Stimulated activated CD8-positive, alpha-beta memory T cell treated with anti-CD3 and anti-CD28 coated beads, Interleukin-15, amount 100 ng/mL, for 24 hours (primary cell): ENCODE data around the gene FBXO24.
A peak's percentile ranks its signal among the peaks of the same experiment; 100 is the strongest.
"Not testable (repeated sequence)": the region's sequence is repeated elsewhere in the genome, so short reads cannot be mapped to it uniquely, and the experiment has no call there.

Experiments
- DNase-seq: peaks from one replicate; pipeline ENCODE4 v3.0.0-alpha.2; 2020; ENCODE audit warnings: low read depth

Gene FBXO24

GRCh38 chr7:100586266-100587025, at the start of gene FBXO24:
TSS of gene FBXO24 (plus strand) at chr7:100586328. CDS start at chr7:100586626, 298 bp downstream.
- peak; percentile 91 for DNase-seq

- DNase-seq: not testable (repeated sequence)
Measured at GRCh38 chr7:100536695-100537094, 49.4 kb upstream of the FBXO24 start.

GRCh38 chr7:100538348-100538653, 47.8 kb upstream of the FBXO24 start:
- DNase-seq: no peak

- peak; percentile 96 for DNase-seq
Measured at GRCh38 chr7:100538654-100539435, 47.3 kb upstream of the FBXO24 start, which contains the start of gene AGFG2. TSS of gene AGFG2 (plus strand) at chr7:100539203. CDS start at chr7:100539347, 144 bp downstream.

DNA sequence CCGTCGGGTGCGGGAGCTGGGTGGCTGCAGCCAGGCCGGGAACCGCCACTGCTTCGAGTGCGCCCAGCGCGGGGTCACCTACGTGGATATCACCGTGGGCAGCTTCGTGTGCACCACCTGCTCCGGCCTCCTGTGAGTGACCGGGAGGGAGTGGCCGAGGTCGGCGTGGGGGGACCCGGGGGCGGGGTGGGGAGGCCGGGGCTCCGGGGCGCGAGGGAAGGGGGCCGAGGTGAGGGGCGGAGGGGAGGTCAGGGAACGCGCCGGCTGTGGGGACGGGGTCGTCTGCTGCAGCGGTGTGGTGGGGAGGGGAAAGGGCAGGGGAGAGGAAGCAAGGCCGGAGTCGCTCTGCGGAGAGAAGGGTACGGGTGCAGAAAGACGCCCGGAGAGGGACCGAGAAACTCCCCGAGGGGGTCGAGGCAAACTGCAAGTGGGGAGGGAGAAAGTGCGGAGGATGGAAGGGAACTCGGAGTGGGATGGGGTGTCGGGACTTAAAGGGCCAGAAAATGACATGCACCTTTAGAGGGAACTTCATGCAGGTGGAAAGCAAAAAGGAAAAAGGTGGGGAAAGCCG, 46.6 kb upstream of the FBXO24 start:
- no peak for DNase-seq

GRCh38 chr7:100540073-100540723, 45.9 kb upstream of the FBXO24 start:
- DNase-seq: no peak

DNA sequence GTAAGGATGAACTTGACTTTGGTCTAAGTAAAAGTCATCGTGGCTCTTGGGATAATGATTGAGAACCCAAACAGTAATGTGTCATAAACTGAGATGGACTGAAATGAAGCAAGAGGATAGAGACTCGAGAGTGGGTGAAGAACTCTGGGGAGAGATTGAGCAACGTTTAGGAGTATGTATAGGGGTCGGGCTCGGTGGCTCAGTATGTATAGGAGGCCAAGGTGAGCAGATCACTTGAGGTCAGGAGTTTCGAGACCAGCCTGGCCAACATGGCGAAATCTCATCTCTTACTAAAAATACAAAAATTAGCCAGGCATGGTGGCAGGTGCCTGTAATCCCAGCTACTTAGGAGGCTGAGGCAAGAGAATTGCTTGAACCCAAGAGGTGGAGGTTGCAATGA, 44.8 kb upstream of the FBXO24 start:
- DNase-seq: not testable (repeated sequence)

DNA sequence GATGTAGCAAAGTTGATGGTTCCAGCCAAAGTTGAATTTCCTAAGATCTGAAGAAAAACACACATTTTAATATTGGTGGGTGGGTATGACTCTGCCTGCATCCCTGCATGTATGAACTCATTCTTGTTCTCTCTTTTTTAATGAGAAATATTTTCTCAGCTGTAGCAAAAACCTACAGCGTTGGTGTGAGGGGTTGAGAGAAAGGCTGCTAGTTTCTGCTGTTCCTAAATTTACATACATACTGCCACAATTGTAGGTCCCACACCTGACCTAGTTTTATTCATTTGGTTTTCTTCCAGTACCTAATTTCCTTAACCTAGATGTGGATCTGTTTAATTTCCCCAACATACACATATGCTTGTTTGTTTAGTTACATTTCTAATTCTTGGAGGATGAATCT, 42.5 kb upstream of the FBXO24 start:
- DNase-seq: no peak

GRCh38 chr7:100544386-100544785, 41.7 kb upstream of the FBXO24 start:
- no peak for DNase-seq

- DNase-seq: no peak
Measured at GRCh38 chr7:100544967-100545359, 41.2 kb upstream of the FBXO24 start.

DNA sequence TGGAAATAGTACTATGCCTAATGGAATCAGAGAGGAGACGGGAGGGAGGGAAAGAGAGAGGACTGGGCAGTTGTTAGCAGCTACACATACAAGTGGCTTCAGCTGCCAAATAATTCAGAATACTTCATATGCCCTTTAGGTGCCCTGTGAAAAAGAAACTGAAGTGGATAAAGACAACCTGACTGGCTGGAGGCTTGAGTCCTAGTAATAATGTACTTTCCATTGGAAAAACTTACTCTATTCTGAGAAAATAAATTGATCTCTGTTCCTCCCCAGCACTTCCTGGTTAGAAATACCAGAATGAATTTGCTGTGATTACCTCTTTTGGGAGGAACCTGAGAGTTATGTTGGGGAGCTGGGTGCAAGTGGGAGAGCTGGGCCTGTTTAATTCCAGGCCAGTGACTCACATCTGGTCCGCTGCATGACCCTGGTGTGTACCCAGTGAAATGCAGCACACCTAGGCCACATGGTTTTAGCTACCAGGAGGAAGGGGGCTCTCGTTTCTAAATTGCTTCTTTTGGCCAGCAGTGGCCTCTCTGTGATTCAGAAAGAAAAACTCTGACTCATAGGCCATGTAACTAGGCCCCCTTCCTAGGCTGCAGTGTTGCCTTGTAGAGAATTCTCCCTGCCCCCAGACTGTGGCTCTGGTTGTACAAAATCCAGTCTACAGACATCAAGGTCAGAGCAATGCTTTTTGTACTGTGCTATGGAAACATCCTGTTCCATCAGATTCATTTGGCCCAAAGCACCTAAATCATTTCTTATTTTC, 40.6 kb upstream of the FBXO24 start:
- no peak for DNase-seq

GRCh38 chr7:100546129-100546925, 39.8 kb upstream of the FBXO24 start:
- no peak for DNase-seq

DNA sequence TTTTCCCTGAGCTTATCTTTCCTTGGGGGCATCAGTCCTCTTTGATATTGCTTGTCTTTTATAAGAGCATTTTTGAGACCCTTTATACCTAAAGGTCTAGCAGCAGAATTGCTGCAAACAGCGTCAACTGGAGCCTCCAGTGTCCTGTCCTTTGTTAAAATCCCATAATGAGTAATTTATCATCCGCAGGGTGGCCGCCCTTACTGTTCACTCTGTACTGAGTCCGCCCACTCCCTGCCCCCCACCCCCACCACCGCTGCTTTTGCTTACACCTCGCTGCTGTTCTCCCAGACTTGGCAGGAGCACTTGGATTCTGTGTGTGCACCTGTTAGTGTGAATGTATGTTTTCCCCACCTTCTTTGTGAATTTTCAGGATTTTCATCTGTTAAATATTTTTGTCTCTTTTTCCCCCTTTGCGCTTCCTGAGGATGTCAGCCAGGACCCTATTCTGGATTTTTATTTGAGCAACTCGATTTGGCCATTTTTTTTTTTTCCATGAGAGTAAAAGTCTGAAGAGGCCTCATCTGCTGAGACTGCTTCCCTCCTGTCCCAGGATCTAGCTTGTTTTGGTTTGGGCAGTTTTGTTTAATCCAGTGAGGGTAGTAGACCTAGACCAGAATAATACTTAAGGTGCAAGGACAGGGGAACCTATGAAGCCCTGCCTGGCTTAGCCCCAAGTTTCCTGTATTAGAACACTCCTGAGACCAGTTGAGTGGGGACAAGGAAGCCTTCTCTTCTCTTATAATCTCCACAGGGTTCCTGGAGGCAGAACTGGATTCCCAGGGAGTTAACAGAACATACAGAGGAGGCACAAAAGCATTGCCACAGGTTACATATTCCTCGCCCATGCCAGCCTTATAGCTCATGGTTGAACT, 39.0 kb upstream of the FBXO24 start:
- no peak for DNase-seq

DNA sequence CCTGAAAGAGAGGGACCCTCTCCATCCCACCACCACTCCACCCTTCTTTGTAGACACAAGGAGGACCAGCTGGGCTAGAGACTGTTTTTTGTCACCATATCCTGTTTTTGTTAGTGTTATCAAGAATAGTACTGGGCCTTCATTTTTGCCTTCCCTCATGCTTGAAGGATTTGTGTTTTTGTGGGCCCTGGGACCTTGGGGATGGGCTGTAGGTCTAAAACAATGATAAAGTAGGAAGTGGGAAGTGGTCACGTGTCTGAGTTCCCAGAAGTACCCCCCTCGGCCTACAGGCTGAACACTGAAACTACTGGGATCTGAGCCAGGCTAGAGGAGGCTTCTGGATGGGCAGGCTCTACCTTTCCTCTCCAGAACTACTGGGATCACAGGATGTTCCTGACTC, 38.3 kb upstream of the FBXO24 start:
- no peak for DNase-seq

DNA sequence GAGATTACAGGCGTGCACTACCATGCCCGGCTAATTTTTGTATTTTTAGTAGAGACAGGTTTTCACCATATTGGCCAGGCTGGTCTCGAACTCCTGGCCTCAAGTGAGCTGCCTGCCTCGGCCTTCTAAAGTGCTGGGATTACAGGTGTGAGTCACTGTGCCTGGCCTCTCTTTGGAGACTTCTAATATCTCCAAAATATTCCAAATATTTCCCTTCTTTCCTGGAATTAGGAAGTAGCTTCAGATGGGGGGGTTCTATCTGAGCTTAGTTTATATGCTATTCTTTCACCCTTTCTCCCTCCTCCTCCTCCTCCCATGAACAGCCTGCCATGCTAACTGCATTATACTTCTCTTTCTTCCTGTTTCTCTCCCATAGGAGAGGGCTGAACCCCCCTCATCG, 37.7 kb upstream of the FBXO24 start:
- not testable (repeated sequence) for DNase-seq

- DNase-seq: no peak
Measured at GRCh38 chr7:100552532-100552931, 33.6 kb upstream of the FBXO24 start.

GRCh38 chr7:100553032-100553431, 33.1 kb upstream of the FBXO24 start:
- no peak for DNase-seq

DNA sequence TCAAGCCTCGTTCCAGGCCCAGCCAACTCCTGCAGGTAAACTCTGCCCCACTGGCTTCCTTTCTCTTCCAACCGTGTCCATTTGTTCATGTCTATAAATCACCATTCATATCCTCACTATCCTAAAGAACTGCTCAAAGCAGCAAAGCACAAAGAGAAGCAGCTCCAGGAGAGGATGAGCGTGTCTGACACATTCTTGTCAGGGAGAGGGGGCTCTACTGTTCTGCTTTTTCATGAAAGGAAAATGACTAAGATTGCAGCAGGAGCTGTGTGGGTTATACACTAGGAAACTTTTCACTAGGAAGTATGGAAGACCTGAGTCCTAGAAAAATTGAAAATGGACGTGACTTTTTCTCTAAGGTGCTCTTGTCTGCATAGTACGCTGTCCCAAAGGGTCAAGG, 30.4 kb upstream of the FBXO24 start:
- no peak for DNase-seq

GRCh38 chr7:100556541-100556940, 29.6 kb upstream of the FBXO24 start:
- no peak for DNase-seq

DNA sequence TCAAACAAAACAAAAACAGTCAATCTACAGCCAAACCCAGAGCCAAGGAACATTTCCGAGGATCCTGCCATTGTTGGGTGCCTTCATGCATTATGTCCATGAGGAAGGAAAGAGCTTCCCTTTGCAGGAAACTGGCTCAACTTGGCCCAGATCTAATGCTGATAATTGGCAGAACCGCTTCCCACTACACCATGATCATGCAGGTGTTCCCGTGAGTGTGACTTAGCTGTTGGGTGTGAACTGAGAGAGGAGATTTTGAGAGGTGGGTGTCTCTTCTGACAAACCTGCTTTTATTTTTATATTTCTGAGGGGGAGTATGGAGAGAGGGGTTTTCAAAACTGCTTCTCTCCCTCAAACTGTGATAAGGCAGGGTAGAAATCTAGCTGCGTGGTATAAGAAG, 27.0 kb upstream of the FBXO24 start:
- DNase-seq: no peak
